ENCODE measurements around the gene RHOC.
"Not testable (repeated sequence)": the region's sequence is repeated elsewhere in the genome, so short reads cannot be mapped to it uniquely, and the experiment has no call there.

GRCh38 chr1:112724240-112724639, 17.3 kb upstream of the RHOC start:
- not testable (repeated sequence) for TF ChIP-seq POLR2A (IDR thresholded peaks at IDR 0.05; ENCODE audit: low read depth); CTCF (IDR thresholded peaks at IDR 0.05); POLR2AphosphoS5 (IDR thresholded peaks at IDR 0.05); EP300 (IDR thresholded peaks at IDR 0.05)
